SK-N-DZ (cell line): Measurements from ENCODE around the gene POLR1D.

Experiments
- DNase-seq: peaks from one replicate; pipeline ENCODE4 v3.0.0-alpha.2; 2015; ENCODE audit warnings: low spot score

POLR1D gene

GRCh38 chr13:27638521-27638920 lies 16.8 kb downstream of the POLR1D start:
- no peak for DNase-seq

GRCh38 chr13:27639186-27639585 lies 17.5 kb downstream of the POLR1D start:
- DNase-seq = no peak

GRCh38 chr13:27641711-27642502 lies 20.2 kb downstream of the POLR1D start:
- no peak for DNase-seq

- no peak for DNase-seq
Observed at GRCh38 chr13:27643334-27644132, 21.8 kb downstream of the POLR1D start.

GRCh38 chr13:27644302-27644701 lies 22.6 kb downstream of the POLR1D start:
- no peak for DNase-seq

- DNase-seq = no peak
Observed at GRCh38 chr13:27650312-27650711, 28.6 kb downstream of the POLR1D start.

GRCh38 chr13:27654059-27654458 lies 32.4 kb downstream of the POLR1D start:
- DNase-seq = no peak

GRCh38 chr13:27654816-27655215 lies 33.1 kb downstream of the POLR1D start:
- DNase-seq = no peak

- no peak for DNase-seq
Observed at GRCh38 chr13:27657724-27658123, 36.0 kb downstream of the POLR1D start.

- DNase-seq = no peak
Observed at GRCh38 chr13:27658546-27658945, 36.9 kb downstream of the POLR1D start.

- no peak for DNase-seq
Observed at GRCh38 chr13:27659145-27659865, 37.6 kb downstream of the POLR1D start.

- DNase-seq = no peak
Observed at GRCh38 chr13:27660511-27660910, 38.8 kb downstream of the POLR1D start.

GRCh38 chr13:27661017-27661416 lies 39.3 kb downstream of the POLR1D start:
- DNase-seq = no peak

GRCh38 chr13:27662738-27663470 lies 41.2 kb downstream of the POLR1D start:
- no peak for DNase-seq

GRCh38 chr13:27663947-27664346 lies 42.3 kb downstream of the POLR1D start:
- DNase-seq = no peak

- no peak for DNase-seq
Observed at GRCh38 chr13:27665333-27665732, 43.6 kb downstream of the POLR1D start.

GRCh38 chr13:27665761-27666160 lies 44.1 kb downstream of the POLR1D start:
- DNase-seq = no peak

- DNase-seq = no peak
Observed at GRCh38 chr13:27666951-27667350, 45.3 kb downstream of the POLR1D start.

GRCh38 chr13:27667946-27668345 lies 46.3 kb downstream of the POLR1D start:
- DNase-seq = no peak

GRCh38 chr13:27670861-27671260 lies 49.2 kb downstream of the POLR1D start:
- no peak for DNase-seq

GRCh38 chr13:27672025-27672424 lies 50.3 kb downstream of the POLR1D start:
- DNase-seq = no peak
